ENCODE results near the gene GOLGA6D.
"Not testable (repeated sequence)": the region's sequence is repeated elsewhere in the genome, so short reads cannot be mapped to it uniquely, and the experiment has no call there.

Gene GOLGA6D

DNA sequence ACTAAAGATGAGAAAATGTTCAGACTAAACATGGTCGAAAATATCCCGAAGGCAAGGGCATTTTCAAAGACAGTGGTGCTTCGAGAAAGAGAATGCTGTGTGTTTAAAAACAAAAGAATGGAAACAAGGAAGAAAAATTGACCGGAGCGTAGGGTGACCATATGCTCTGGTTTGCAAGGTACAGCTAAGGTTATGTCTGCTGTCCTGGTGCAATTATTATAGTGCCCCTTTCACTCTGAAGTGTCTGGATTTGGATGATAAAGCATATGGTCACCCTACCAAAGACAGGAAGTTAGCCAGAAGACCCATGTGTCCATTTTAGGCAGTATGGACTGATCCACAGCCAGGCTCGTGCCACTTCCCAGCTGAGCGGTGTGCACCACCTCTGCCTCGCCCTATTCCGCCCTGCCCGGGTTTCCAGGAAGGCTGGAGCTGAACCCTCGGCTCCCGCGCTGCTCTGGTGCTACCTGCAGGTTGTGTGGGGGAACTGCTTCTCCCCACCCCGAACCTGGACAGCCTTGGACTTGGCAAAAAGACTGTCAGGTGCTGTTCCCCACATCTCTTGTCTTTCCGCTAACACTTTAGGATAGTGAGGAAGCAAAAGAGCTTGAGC is 25.2 kb downstream of the GOLGA6D start:
- Histone ChIP-seq H2AFZ (ENCODE audit: low read depth, low read length) (no peak overlapping the region), H3K79me2 (ENCODE audit: insufficient read depth, low read length) (no peaks in the 10 kb centered on the region), H3K4me1 (ENCODE audit: insufficient read depth, low read length) (no peaks in the 10 kb centered on the region), H3K36me3 (ENCODE audit: insufficient read depth, low read length) (no peaks in the 10 kb centered on the region), H3K27me3 (ENCODE audit: insufficient read depth, low read length, poor library complexity) (peaks cover 7% of the 10 kb centered on the region), H3K4me3 (ENCODE audit: low read depth in 1 of 2, low read length in 2 of 2) (no peak overlapping the region), H3K4me2 (ENCODE audit: insufficient read depth, low read length) (no peak overlapping the region), H3K27ac (ENCODE audit: low read length) (no peak overlapping the region), H3K9me3 (ENCODE audit: insufficient read depth, low read length, severe bottlenecking) (no peaks in the 10 kb centered on the region), H3K9ac (ENCODE audit: low read depth, low read length) (no peak overlapping the region), H4K20me1 (ENCODE audit: insufficient read depth, low read length) (no peaks in the 10 kb centered on the region)
- ATAC-seq (ENCODE audit: insufficient read depth, low read depth) (no peak), DNase-seq (peak; percentile 6)
- TF ChIP-seq, protein P1, sequence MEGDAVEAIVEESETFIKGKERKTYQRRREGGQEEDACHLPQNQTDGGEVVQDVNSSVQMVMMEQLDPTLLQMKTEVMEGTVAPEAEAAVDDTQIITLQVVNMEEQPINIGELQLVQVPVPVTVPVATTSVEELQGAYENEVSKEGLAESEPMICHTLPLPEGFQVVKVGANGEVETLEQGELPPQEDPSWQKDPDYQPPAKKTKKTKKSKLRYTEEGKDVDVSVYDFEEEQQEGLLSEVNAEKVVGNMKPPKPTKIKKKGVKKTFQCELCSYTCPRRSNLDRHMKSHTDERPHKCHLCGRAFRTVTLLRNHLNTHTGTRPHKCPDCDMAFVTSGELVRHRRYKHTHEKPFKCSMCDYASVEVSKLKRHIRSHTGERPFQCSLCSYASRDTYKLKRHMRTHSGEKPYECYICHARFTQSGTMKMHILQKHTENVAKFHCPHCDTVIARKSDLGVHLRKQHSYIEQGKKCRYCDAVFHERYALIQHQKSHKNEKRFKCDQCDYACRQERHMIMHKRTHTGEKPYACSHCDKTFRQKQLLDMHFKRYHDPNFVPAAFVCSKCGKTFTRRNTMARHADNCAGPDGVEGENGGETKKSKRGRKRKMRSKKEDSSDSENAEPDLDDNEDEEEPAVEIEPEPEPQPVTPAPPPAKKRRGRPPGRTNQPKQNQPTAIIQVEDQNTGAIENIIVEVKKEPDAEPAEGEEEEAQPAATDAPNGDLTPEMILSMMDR (IDR thresholded peaks at IDR 0.05; ENCODE audit: borderline replicate concordance, extremely low read depth, low read length, poor library complexity, severe bottlenecking), result peak; percentile 49
- no peak for TF ChIP-seq EZH2 (IDR thresholded peaks at IDR 0.05; ENCODE audit: borderline replicate concordance, low read depth, low read length, severe bottlenecking)

DNA sequence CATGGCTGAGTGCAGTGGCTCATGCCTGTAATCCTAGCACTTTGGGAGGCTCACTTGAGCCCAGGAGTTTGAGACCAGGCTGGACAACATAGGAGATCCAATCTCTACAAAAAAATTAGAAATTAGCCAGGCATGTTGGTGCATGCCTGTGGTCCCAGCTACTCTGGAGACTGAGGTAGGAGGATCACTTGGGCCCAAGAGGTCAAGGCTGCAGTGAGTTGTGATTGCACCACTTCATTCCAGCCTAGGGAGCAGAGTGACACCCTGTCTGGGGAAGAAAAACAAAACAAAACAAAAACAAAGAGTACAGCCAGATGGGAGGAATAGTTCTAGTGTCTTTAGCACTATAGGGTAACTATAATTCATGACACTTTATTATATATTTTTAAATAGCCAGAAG is 27.1 kb downstream of the GOLGA6D start:
- DNase-seq, result no peak
- no peaks in the 10 kb centered on the region for H3K79me2 ChIP-seq (ENCODE audit: insufficient read depth, low read length)
- no peaks in the 10 kb centered on the region for H3K4me1 ChIP-seq (ENCODE audit: insufficient read depth, low read length)
- peaks cover 7% of the 10 kb centered on the region for H3K27me3 ChIP-seq (ENCODE audit: insufficient read depth, low read length, poor library complexity)
- no peaks in the 10 kb centered on the region for H3K36me3 ChIP-seq (ENCODE audit: insufficient read depth, low read length)
- no peak overlapping the region for H3K9ac ChIP-seq (ENCODE audit: low read depth, low read length)
- H3K9me3 ChIP-seq (ENCODE audit: insufficient read depth, low read length, severe bottlenecking), result no peaks in the 10 kb centered on the region
- H3K4me2 ChIP-seq (ENCODE audit: insufficient read depth, low read length), result no peak overlapping the region
- ATAC-seq (ENCODE audit: insufficient read depth, low read depth), result no peak
- TF ChIP-seq, protein P1 (IDR thresholded peaks at IDR 0.05; ENCODE audit: borderline replicate concordance, extremely low read depth, low read length, poor library complexity, severe bottlenecking), result no peak
- TF ChIP-seq EZH2 (IDR thresholded peaks at IDR 0.05; ENCODE audit: borderline replicate concordance, low read depth, low read length, severe bottlenecking), result no peak
- no peak overlapping the region for H3K4me3 ChIP-seq (ENCODE audit: low read depth in 1 of 2, low read length in 2 of 2)
- no peaks in the 10 kb centered on the region for H4K20me1 ChIP-seq (ENCODE audit: insufficient read depth, low read length)
- H3K27ac ChIP-seq (ENCODE audit: low read length), result no peak overlapping the region
- no peak overlapping the region for H2AFZ ChIP-seq (ENCODE audit: low read depth, low read length)

DNA sequence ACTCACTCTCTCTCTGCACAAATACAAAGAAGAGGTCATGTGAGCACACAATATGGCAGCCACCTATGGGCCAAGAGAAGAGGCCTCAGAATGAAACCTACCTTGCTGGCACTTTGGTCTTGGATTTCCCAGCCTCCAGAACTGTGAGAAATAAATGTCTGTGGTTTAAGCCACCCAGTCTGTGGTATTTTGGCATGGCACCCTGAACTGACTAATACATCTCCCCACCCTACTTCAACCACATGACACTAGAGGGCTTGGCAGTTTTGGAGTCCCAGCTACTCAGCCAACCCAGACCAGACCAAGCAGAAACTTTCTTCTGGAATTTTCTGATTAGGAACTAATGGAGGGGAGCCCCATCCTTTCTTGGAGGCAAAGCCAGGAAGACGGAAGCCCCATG is 29.9 kb downstream of the GOLGA6D start:
- not testable (repeated sequence) for H3K9me3 ChIP-seq (ENCODE audit: insufficient read depth, low read length, severe bottlenecking); H3K27ac ChIP-seq (ENCODE audit: low read length); H3K27me3 ChIP-seq (ENCODE audit: insufficient read depth, low read length, poor library complexity); H3K9ac ChIP-seq (ENCODE audit: low read depth, low read length); H2AFZ ChIP-seq (ENCODE audit: low read depth, low read length); H3K4me3 ChIP-seq (ENCODE audit: low read depth in 1 of 2, low read length in 2 of 2); H3K79me2 ChIP-seq (ENCODE audit: insufficient read depth, low read length); H3K4me2 ChIP-seq (ENCODE audit: insufficient read depth, low read length); ATAC-seq (ENCODE audit: insufficient read depth, low read depth); DNase-seq; H3K36me3 ChIP-seq (ENCODE audit: insufficient read depth, low read length); H4K20me1 ChIP-seq (ENCODE audit: insufficient read depth, low read length); H3K4me1 ChIP-seq (ENCODE audit: insufficient read depth, low read length)

DNA sequence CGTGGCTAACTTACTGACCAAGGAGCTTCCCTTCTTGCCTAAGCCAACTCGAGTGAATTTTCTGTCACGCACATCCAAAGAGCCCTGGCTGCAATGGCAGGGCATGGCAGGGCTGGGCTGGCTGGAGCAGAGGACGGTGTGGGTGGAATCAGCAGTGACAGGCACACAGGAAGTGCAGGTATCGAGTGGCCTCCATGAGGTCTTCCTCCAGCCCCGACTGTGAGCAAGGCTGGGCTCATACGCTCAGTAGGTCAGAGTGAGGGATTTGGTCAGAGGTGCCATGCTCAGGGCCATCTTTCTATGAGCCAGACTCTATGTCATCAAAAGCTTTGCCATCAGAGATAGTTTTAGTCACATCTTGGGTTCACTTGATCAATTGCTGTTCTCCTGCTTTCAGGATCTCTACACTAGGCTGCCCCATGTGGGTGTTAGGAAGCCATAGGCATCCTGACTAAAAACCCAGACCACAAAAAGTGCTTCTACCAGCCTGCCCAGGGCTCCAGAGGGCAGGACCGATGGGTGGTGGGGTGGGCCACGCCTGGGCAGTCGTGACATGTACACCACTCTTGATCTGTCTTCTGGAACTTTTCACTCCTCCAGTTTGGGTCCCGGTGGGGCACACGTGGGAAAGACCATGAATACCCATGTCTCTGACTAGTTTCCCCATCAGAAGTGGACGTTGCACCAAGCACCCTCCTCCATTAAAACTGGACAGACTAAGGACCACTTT is 30.6 kb downstream of the GOLGA6D start:
- no peak overlapping the region for H3K4me3 ChIP-seq (ENCODE audit: low read depth in 1 of 2, low read length in 2 of 2)
- H3K79me2 ChIP-seq (ENCODE audit: insufficient read depth, low read length), result no peaks in the 10 kb centered on the region
- no peaks in the 10 kb centered on the region for H3K9me3 ChIP-seq (ENCODE audit: insufficient read depth, low read length, severe bottlenecking)
- peaks cover 2% of the 10 kb centered on the region for H3K27me3 ChIP-seq (ENCODE audit: insufficient read depth, low read length, poor library complexity)
- TF ChIP-seq EZH2 (IDR thresholded peaks at IDR 0.05; ENCODE audit: borderline replicate concordance, low read depth, low read length, severe bottlenecking), result no peak
- TF ChIP-seq, protein P1 (IDR thresholded peaks at IDR 0.05; ENCODE audit: borderline replicate concordance, extremely low read depth, low read length, poor library complexity, severe bottlenecking), result no peak
- no peak overlapping the region for H3K27ac ChIP-seq (ENCODE audit: low read length)
- H2AFZ ChIP-seq (ENCODE audit: low read depth, low read length), result no peak overlapping the region
- H3K9ac ChIP-seq (ENCODE audit: low read depth, low read length), result no peak overlapping the region
- no peak for DNase-seq
- ATAC-seq (ENCODE audit: insufficient read depth, low read depth), result no peak
- H3K4me2 ChIP-seq (ENCODE audit: insufficient read depth, low read length), result no peak overlapping the region
- H3K4me1 ChIP-seq (ENCODE audit: insufficient read depth, low read length), result no peaks in the 10 kb centered on the region
- no peaks in the 10 kb centered on the region for H4K20me1 ChIP-seq (ENCODE audit: insufficient read depth, low read length)
- no peaks in the 10 kb centered on the region for H3K36me3 ChIP-seq (ENCODE audit: insufficient read depth, low read length)

Data from DND-41 (cell line).